Measurements from ENCODE around the gene TMEM178B.

DNA sequence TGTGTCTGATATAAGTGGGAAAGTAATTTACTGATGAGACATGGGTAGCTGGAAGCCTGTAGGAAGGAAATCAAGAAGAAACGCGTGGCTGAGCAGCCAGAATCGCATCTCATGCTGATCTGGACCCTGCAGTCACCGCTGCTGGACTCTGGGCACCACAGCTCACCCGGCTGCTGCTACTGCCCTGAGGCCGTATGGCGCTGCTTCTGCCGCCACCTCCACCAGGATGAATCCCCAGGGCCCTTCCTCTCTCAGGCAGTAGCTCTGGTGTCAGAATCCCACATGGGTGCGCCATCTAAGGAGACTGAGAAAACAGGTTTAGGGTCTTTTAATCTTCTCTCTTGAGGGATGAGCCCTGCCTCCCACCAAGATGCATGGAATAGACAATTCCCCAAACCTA, 407.1 kb downstream of the TMEM178B start:
- TF ChIP-seq YY1 (IDR thresholded peaks at IDR 0.05; ENCODE audit: insufficient read depth, insufficient read length) (no peak), SUZ12 (IDR thresholded peaks at IDR 0.05; ENCODE audit: extremely low read depth, insufficient read depth, insufficient read length) (no peak)

All from NT2/D1 (cell line).